OCI-LY1 (cell line): ENCODE data around the gene ATP1A4.

Source experiments
- H2AFZ ChIP-seq: fragments of 200-600 bp; sonication (generic), shearing (Covaris generic); 2 replicates; pipeline ENCODE4 v1.6.0; 2014; ENCODE audit warnings: antibody characterized with exemption, mild to moderate bottlenecking, low read length
- H3F3A ChIP-seq: fragments of 200-600 bp; sonication (generic), shearing (Covaris generic); 2 replicates; pipeline ENCODE4 v1.6.0; 2014; ENCODE audit warnings: mild to moderate bottlenecking, antibody characterized with exemption, low read length, moderate library complexity; ENCODE audit not compliant: insufficient read depth
- H3K27ac ChIP-seq: fragments of 200-600 bp; sonication (generic); 2 replicates; pipeline ENCODE4 v1.5.1; 2014; ENCODE audit warnings: low read length, mixed run types, mild to moderate bottlenecking, low read depth; ENCODE audit not compliant: poor library complexity, severe bottlenecking
- H3K27me3 ChIP-seq: fragments of 200-600 bp; sonication (generic); 2 replicates; pipeline ENCODE4 v1.6.0; 2014; ENCODE audit warnings: antibody characterized with exemption, mild to moderate bottlenecking, low read length, moderate library complexity; ENCODE audit not compliant: insufficient read depth
- H3K36me3 ChIP-seq: fragments of 200-600 bp; sonication (generic); 2 replicates; pipeline ENCODE4 v1.6.1; 2014; ENCODE audit warnings: mild to moderate bottlenecking, antibody characterized with exemption, low read length, moderate library complexity, mixed read lengths; ENCODE audit not compliant: insufficient read depth
- H3K4me1 ChIP-seq: fragments of 200-600 bp; sonication (generic); 2 replicates; pipeline ENCODE4 v1.5.1; 2014; ENCODE audit warnings: mild to moderate bottlenecking, low read length, moderate library complexity; ENCODE audit not compliant: insufficient read depth, severe bottlenecking
- H3K4me2 ChIP-seq: fragments of 200-600 bp; sonication (generic), shearing (Covaris generic); 2 replicates; pipeline ENCODE4 v1.6.1; 2014; ENCODE audit warnings: low read length
- H3K4me3 ChIP-seq: fragments of 200-600 bp; sonication (generic); 2 replicates; pipeline ENCODE4 v1.5.1; 2014; ENCODE audit warnings: low read length, low read depth, mild to moderate bottlenecking, mixed read lengths; ENCODE audit not compliant: poor library complexity, severe bottlenecking
- H3K79me2 ChIP-seq: fragments of 200-600 bp; shearing (Covaris generic); 2 replicates; pipeline ENCODE4 v1.6.1; 2016; ENCODE audit warnings: mixed run types, low read length, mixed read lengths; ENCODE audit not compliant: insufficient read depth
- H3K9ac ChIP-seq: fragments of 200-600 bp; sonication (generic), shearing (Covaris generic); 2 replicates; pipeline ENCODE4 v1.6.1; 2014; ENCODE audit warnings: mild to moderate bottlenecking, low read length, mixed read lengths
- H3K9me2 ChIP-seq: fragments of 200-600 bp; sonication (generic), shearing (Covaris generic); 2 replicates; pipeline ENCODE4 v1.6.1; 2014; ENCODE audit warnings: low read depth, mild to moderate bottlenecking, low read length, mixed read lengths
- H3K9me3 ChIP-seq: fragments of 200-600 bp; shearing (Covaris generic); 2 replicates; pipeline ENCODE4 v1.6.1; 2014; ENCODE audit warnings: low read length, mixed read lengths
- H4K20me1 ChIP-seq: fragments of 200-600 bp; sonication (generic), shearing (Covaris generic); 2 replicates; pipeline ENCODE4 v1.6.0; 2016; ENCODE audit warnings: mild to moderate bottlenecking, low read length; ENCODE audit not compliant: insufficient read depth
- CTCF ChIP-seq: fragments of 200-600 bp; sonication (generic), shearing (Covaris generic); IDR thresholded peaks from 2 replicates; pipeline ENCODE4 v1.5.1; 2017; ENCODE audit warnings: mild to moderate bottlenecking, antibody characterized with exemption, low read length, moderate library complexity, mixed read lengths
- EZH2 ChIP-seq: fragments of 200-600 bp; sonication (generic), shearing (Covaris generic); IDR thresholded peaks from 2 replicates; pipeline ENCODE4 v1.8.0; 2017; ENCODE audit warnings: borderline replicate concordance, mixed run types, mild to moderate bottlenecking, antibody characterized with exemption, low read length, moderate library complexity, mixed read lengths

The ATP1A4 gene

GRCh38 chr1:160219062-160219929 lies 67.9 kb downstream of the ATP1A4 start:
- peaks cover 94% of the 10 kb centered on the region for H3K36me3 ChIP-seq
- H3K79me2 ChIP-seq, result no peaks in the 10 kb centered on the region
- H3K9ac ChIP-seq, result no peak overlapping the region
- no peak overlapping the region for H3K4me2 ChIP-seq
- no peak overlapping the region for H3K27ac ChIP-seq
- no peak overlapping the region for H2AFZ ChIP-seq
- no peaks in the 10 kb centered on the region for H3K4me1 ChIP-seq
- H3K9me2 ChIP-seq, result no peaks in the 10 kb centered on the region
- TF ChIP-seq EZH2 (no peak), CTCF (peak; percentile 10; the same call in 1 of the 2 replicates)
- no peaks in the 10 kb centered on the region for H4K20me1 ChIP-seq
- H3K4me3 ChIP-seq, result no peak overlapping the region
- no peaks in the 10 kb centered on the region for H3K27me3 ChIP-seq
- H3K9me3 ChIP-seq, result no peaks in the 10 kb centered on the region
- H3F3A ChIP-seq, result no peaks in the 10 kb centered on the region

GRCh38 chr1:160220301-160220700 lies 68.9 kb downstream of the ATP1A4 start:
- TF ChIP-seq CTCF (no peak), EZH2 (no peak)
- H4K20me1 ChIP-seq, result no peaks in the 10 kb centered on the region

GRCh38 chr1:160221089-160221488 lies 69.7 kb downstream of the ATP1A4 start:
- H3K9me3 ChIP-seq, result no peaks in the 10 kb centered on the region
- H3K27ac ChIP-seq, result no peak overlapping the region
- no peaks in the 10 kb centered on the region for H3K4me1 ChIP-seq
- no peak overlapping the region for H3K4me3 ChIP-seq
- TF ChIP-seq CTCF, result no peak
- no peak for TF ChIP-seq EZH2
- no peaks in the 10 kb centered on the region for H3F3A ChIP-seq
- H2AFZ ChIP-seq, result no peak overlapping the region
- H3K27me3 ChIP-seq, result no peaks in the 10 kb centered on the region
- peaks cover 94% of the 10 kb centered on the region for H3K36me3 ChIP-seq
- H3K9me2 ChIP-seq, result no peaks in the 10 kb centered on the region
- H4K20me1 ChIP-seq, result no peaks in the 10 kb centered on the region
- H3K79me2 ChIP-seq, result no peaks in the 10 kb centered on the region
- H3K9ac ChIP-seq, result no peak overlapping the region
- no peak overlapping the region for H3K4me2 ChIP-seq

More at GRCh38 chr1:160220301-160220700, 68.9 kb downstream of the ATP1A4 start:
- H2AFZ ChIP-seq, result no peak overlapping the region
- H3K4me1 ChIP-seq, result no peaks in the 10 kb centered on the region
- H3K27ac ChIP-seq, result no peak overlapping the region
- H3K9me3 ChIP-seq, result no peaks in the 10 kb centered on the region
- no peak overlapping the region for H3K9ac ChIP-seq
- no peak overlapping the region for H3K4me2 ChIP-seq
- H3K9me2 ChIP-seq, result no peaks in the 10 kb centered on the region
- H3K4me3 ChIP-seq, result no peak overlapping the region
- no peaks in the 10 kb centered on the region for H3K27me3 ChIP-seq
- no peaks in the 10 kb centered on the region for H3F3A ChIP-seq
- H3K36me3 ChIP-seq, result peaks cover 94% of the 10 kb centered on the region
- H3K79me2 ChIP-seq, result no peaks in the 10 kb centered on the region
